ENCODE data around the gene ATP9B. TPM values are rescaled to one million over a fixed set of nuclear protein-coding genes. Genes with fewer than 3 reads are reported as not detected.
"Not testable (repeated sequence)": the region's sequence is repeated elsewhere in the genome, so short reads cannot be mapped to it uniquely, and the experiment has no call there.

ATP9B gene
- total and polyA plus RNA-seq, 4 donors: 12.6 to 77.0 (median 29.9) TPM

- no peak overlapping the region for H3K27ac ChIP-seq (ENCODE audit: low read depth in 1 of 2, low read length in 1 of 2)
- TF ChIP-seq, protein P1, sequence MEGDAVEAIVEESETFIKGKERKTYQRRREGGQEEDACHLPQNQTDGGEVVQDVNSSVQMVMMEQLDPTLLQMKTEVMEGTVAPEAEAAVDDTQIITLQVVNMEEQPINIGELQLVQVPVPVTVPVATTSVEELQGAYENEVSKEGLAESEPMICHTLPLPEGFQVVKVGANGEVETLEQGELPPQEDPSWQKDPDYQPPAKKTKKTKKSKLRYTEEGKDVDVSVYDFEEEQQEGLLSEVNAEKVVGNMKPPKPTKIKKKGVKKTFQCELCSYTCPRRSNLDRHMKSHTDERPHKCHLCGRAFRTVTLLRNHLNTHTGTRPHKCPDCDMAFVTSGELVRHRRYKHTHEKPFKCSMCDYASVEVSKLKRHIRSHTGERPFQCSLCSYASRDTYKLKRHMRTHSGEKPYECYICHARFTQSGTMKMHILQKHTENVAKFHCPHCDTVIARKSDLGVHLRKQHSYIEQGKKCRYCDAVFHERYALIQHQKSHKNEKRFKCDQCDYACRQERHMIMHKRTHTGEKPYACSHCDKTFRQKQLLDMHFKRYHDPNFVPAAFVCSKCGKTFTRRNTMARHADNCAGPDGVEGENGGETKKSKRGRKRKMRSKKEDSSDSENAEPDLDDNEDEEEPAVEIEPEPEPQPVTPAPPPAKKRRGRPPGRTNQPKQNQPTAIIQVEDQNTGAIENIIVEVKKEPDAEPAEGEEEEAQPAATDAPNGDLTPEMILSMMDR (IDR thresholded peaks at IDR 0.05; ENCODE audit: control extremely low read depth, extremely low read depth): no peak
Measured at GRCh38 chr18:79327199-79327721, 258.1 kb downstream of the ATP9B start.

DNA sequence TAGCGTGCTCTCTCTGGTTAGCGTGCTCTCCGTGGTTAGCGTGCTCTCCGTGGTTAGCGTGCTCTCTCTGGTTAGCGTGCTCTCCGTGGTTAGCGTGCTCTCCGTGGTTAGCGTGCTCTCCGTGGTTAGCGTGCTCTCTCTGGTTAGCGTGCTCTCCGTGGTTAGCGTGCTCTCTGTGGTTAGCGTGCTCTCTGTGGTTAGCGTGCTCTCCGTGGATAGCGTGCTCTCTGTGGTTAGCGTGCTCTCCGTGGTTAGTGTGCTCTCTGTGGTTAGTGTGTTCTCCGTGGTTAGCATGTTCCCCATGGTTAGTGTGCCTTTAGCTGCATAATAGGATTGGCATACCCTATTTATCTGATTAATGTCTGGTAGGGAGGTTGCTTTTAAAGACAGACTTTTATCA is 258.7 kb downstream of the ATP9B start:
- H3K9ac ChIP-seq (ENCODE audit: insufficient read depth in 1 of 2, low read length in 2 of 2); ATAC-seq (ENCODE audit: insufficient read depth, low FRiP score); DNase-seq; H3K27ac ChIP-seq (ENCODE audit: low read depth in 1 of 2, low read length in 1 of 2); H3K4me3 ChIP-seq; H3K4me1 ChIP-seq (ENCODE audit: control insufficient read depth in 5 of 5, insufficient read depth in 5 of 5, low read length in 5 of 5); H3K27me3 ChIP-seq (ENCODE audit: control insufficient read depth in 3 of 3, insufficient read depth in 3 of 3, low read length in 2 of 3); H3K9me3 ChIP-seq (ENCODE audit: control insufficient read depth in 4 of 4, insufficient read depth in 3 of 4, low read length in 3 of 4): not testable (repeated sequence)
- WGBS, 2 donors: 88 to 95% methylated on average over 23 of the region's 23 CpGs
- H3K36me3 ChIP-seq (ENCODE audit: control insufficient read depth in 4 of 4, insufficient read depth in 4 of 4, low read length in 4 of 4): peaks cover 4 to 17% (median 15%) of the 10 kb centered on the region in 4 donors

More at GRCh38 chr18:79327199-79327721, 258.1 kb downstream of the ATP9B start:
- Histone ChIP-seq H3K36me3 (ENCODE audit: control insufficient read depth in 4 of 4, insufficient read depth in 4 of 4, low read length in 4 of 4) (peaks cover 4 to 16% (median 15%) of the 10 kb centered on the region in 4 donors), H3K9me3 (ENCODE audit: control insufficient read depth in 4 of 4, insufficient read depth in 3 of 4, low read length in 3 of 4) (peaks cover 0 to 2% (median 0%) of the 10 kb centered on the region in 4 donors), H3K4me3 (no peak overlapping the region), H3K4me1 (ENCODE audit: control insufficient read depth in 5 of 5, insufficient read depth in 5 of 5, low read length in 5 of 5) (no peaks in the 10 kb centered on the region), H3K9ac (ENCODE audit: insufficient read depth in 1 of 2, low read length in 2 of 2) (no peak overlapping the region), H3K27me3 (ENCODE audit: control insufficient read depth in 3 of 3, insufficient read depth in 3 of 3, low read length in 2 of 3) (no peaks in the 10 kb centered on the region)
- WGBS, 2 donors: 95% methylated on average over 26 of the region's 26 CpGs
- ATAC-seq (ENCODE audit: insufficient read depth, low FRiP score) (no peak), DNase-seq (no peak)

GRCh38 chr18:79328887-79329286 is 259.7 kb downstream of the ATP9B start:
- H3K4me1 ChIP-seq (ENCODE audit: control insufficient read depth in 5 of 5, insufficient read depth in 5 of 5, low read length in 5 of 5): no peaks in the 10 kb centered on the region
- 92 to 98% methylated on average over 12 of the region's 12 CpGs for WGBS, 2 donors
- no peak overlapping the region for H3K4me3 ChIP-seq
- DNase-seq (no peak), ATAC-seq (ENCODE audit: insufficient read depth, low FRiP score) (no peak)
- H3K36me3 ChIP-seq (ENCODE audit: control insufficient read depth in 4 of 4, insufficient read depth in 4 of 4, low read length in 4 of 4): peaks cover 2 to 19% (median 16%) of the 10 kb centered on the region in 4 donors
- H3K9ac ChIP-seq (ENCODE audit: insufficient read depth in 1 of 2, low read length in 2 of 2): no peak overlapping the region
- TF ChIP-seq, protein P1 (IDR thresholded peaks at IDR 0.05; ENCODE audit: control extremely low read depth, extremely low read depth): no peak
- peaks cover 0 to 2% (median 0%) of the 10 kb centered on the region in 4 donors for H3K9me3 ChIP-seq (ENCODE audit: control insufficient read depth in 4 of 4, insufficient read depth in 3 of 4, low read length in 3 of 4)
- no peaks in the 10 kb centered on the region for H3K27me3 ChIP-seq (ENCODE audit: control insufficient read depth in 3 of 3, insufficient read depth in 3 of 3, low read length in 2 of 3)
- no peak overlapping the region for H3K27ac ChIP-seq (ENCODE audit: low read depth in 1 of 2, low read length in 1 of 2)

GRCh38 chr18:79329786-79330185 is 260.6 kb downstream of the ATP9B start:
- 89 to 93% methylated on average over 9 of the region's 9 CpGs for WGBS, 2 donors
- ATAC-seq (ENCODE audit: insufficient read depth, low FRiP score) (no peak), DNase-seq (no peak)
- TF ChIP-seq, protein P1 (IDR thresholded peaks at IDR 0.05; ENCODE audit: control extremely low read depth, extremely low read depth): no peak
- Histone ChIP-seq H3K9ac (ENCODE audit: insufficient read depth in 1 of 2, low read length in 2 of 2) (no peak overlapping the region), H3K36me3 (ENCODE audit: control insufficient read depth in 4 of 4, insufficient read depth in 4 of 4, low read length in 4 of 4) (peaks cover 2 to 23% (median 16%) of the 10 kb centered on the region in 4 donors), H3K4me3 (no peak overlapping the region), H3K4me1 (ENCODE audit: control insufficient read depth in 5 of 5, insufficient read depth in 5 of 5, low read length in 5 of 5) (no peaks in the 10 kb centered on the region), H3K27ac (ENCODE audit: low read depth in 1 of 2, low read length in 1 of 2) (no peak overlapping the region), H3K9me3 (ENCODE audit: control insufficient read depth in 4 of 4, insufficient read depth in 3 of 4, low read length in 3 of 4) (peaks cover 0 to 2% (median 0%) of the 10 kb centered on the region in 4 donors), H3K27me3 (ENCODE audit: control insufficient read depth in 3 of 3, insufficient read depth in 3 of 3, low read length in 2 of 3) (no peaks in the 10 kb centered on the region)

Data from lung (tissue), 12 donors.